Osteocyte (in vitro differentiated cells): ENCODE data around the gene TFE3. TPM values are rescaled to one million over a fixed set of nuclear protein-coding genes. Genes with fewer than 3 reads are reported as not detected.

ENCODE experiments used
- DNase-seq: peaks from one replicate; pipeline ENCODE4 v3.0.0; 2021; ENCODE audit warnings: mixed read lengths; ENCODE audit not compliant: unreplicated experiment; ENCODE audit errors: extremely low spot score
- H3K27ac Mint-ChIP-seq: one replicate; pipeline ENCODE4 v1.8.0; 2021; ENCODE audit warnings: mild to moderate bottlenecking, mixed read lengths; ENCODE audit not compliant: unreplicated experiment
- H3K27me3 Mint-ChIP-seq: one replicate; pipeline ENCODE4 v1.8.0; 2021; ENCODE audit warnings: mixed read lengths; ENCODE audit not compliant: unreplicated experiment
- H3K36me3 Mint-ChIP-seq: one replicate; pipeline ENCODE4 v1.8.0; 2021; ENCODE audit warnings: mixed read lengths; ENCODE audit not compliant: unreplicated experiment
- H3K4me1 Mint-ChIP-seq: one replicate; pipeline ENCODE4 v1.8.0; 2021; ENCODE audit warnings: mixed read lengths; ENCODE audit not compliant: unreplicated experiment
- H3K4me3 Mint-ChIP-seq: one replicate; pipeline ENCODE4 v1.8.0; 2021; ENCODE audit warnings: mild to moderate bottlenecking, moderate library complexity, mixed read lengths; ENCODE audit not compliant: unreplicated experiment
- H3K9me3 Mint-ChIP-seq: one replicate; pipeline ENCODE4 v1.8.0; 2021; ENCODE audit warnings: mixed read lengths; ENCODE audit not compliant: unreplicated experiment
- CTCF ChIP-seq: fragments of 200-600 bp; sonication (generic); IDR thresholded peaks from 2 replicates; pipeline ENCODE4 v1.5.0; 2021; ENCODE audit warnings: antibody characterized with exemption, mild to moderate bottlenecking, moderate library complexity
- total RNA-seq: library from RNA; stranded (reverse); gene quantifications from 2 replicates; pipeline ENCODE4 v1.2.1, GENCODE V29; 2021

TFE3 gene
- total RNA-seq, 1 donor from 2014 or later, result 51.8 TPM

- Mint-ChIP-seq H3K27ac (no peak overlapping the region), H3K36me3 (peaks cover 19% of the 10 kb centered on the region), H3K4me3 (no peak overlapping the region), H3K27me3 (no peaks in the 10 kb centered on the region), H3K4me1 (peaks cover 9% of the 10 kb centered on the region), H3K9me3 (no peaks in the 10 kb centered on the region)
- DNase-seq, result no peak
- TF ChIP-seq CTCF, result no peak
Measured at GRCh38 chrX:48997865-48998264, 45.3 kb downstream of the TFE3 start.

GRCh38 chrX:48997455-48997854 is 45.7 kb downstream of the TFE3 start:
- no peak for DNase-seq
- Mint-ChIP-seq H3K36me3 (peaks cover 19% of the 10 kb centered on the region), H3K9me3 (no peaks in the 10 kb centered on the region), H3K4me1 (peaks cover 8% of the 10 kb centered on the region), H3K4me3 (no peak overlapping the region), H3K27me3 (no peaks in the 10 kb centered on the region), H3K27ac (no peak overlapping the region)
- no peak for TF ChIP-seq CTCF

GRCh38 chrX:48996969-48997368 is 46.2 kb downstream of the TFE3 start:
- H3K4me1 Mint-ChIP-seq, result peaks cover 8% of the 10 kb centered on the region
- no peak overlapping the region for H3K27ac Mint-ChIP-seq
- TF ChIP-seq CTCF, result no peak
- no peaks in the 10 kb centered on the region for H3K9me3 Mint-ChIP-seq
- peaks cover 19% of the 10 kb centered on the region for H3K36me3 Mint-ChIP-seq
- no peaks in the 10 kb centered on the region for H3K27me3 Mint-ChIP-seq
- DNase-seq, result no peak
- H3K4me3 Mint-ChIP-seq, result no peak overlapping the region

- H3K9me3 Mint-ChIP-seq, result no peaks in the 10 kb centered on the region
- no peak overlapping the region for H3K27ac Mint-ChIP-seq
- no peaks in the 10 kb centered on the region for H3K27me3 Mint-ChIP-seq
- peaks cover 24% of the 10 kb centered on the region for H3K36me3 Mint-ChIP-seq
- DNase-seq, result no peak
- no peak for TF ChIP-seq CTCF
- no peaks in the 10 kb centered on the region for H3K4me1 Mint-ChIP-seq
- no peak overlapping the region for H3K4me3 Mint-ChIP-seq
Measured at GRCh38 chrX:48992341-48992740, 50.8 kb downstream of the TFE3 start.

- TF ChIP-seq CTCF, result no peak
- Mint-ChIP-seq H3K4me3 (no peak overlapping the region), H3K27me3 (no peaks in the 10 kb centered on the region), H3K36me3 (peaks cover 21% of the 10 kb centered on the region), H3K9me3 (no peaks in the 10 kb centered on the region), H3K4me1 (no peaks in the 10 kb centered on the region), H3K27ac (no peak overlapping the region)
- no peak for DNase-seq
Measured at GRCh38 chrX:48989483-48989882, 53.7 kb downstream of the TFE3 start.
